NB4 (cell line): ENCODE data around the gene ZNF764.

Experiments
- MYC ChIP-seq: IDR thresholded peaks from 2 replicates; pipeline ENCODE4 v1.6.1; 2011; ENCODE audit warnings: low read depth, low read length
- POLR2A ChIP-seq: IDR thresholded peaks from 2 replicates; pipeline ENCODE4 v1.6.1; 2011; ENCODE audit warnings: mild to moderate bottlenecking; ENCODE audit not compliant: insufficient read length; ENCODE audit errors: extremely low read depth
- TF ChIP-seq, protein P1 (sequence below): IDR thresholded peaks from one replicate; pipeline ENCODE4 v1.5.1; 2012; ENCODE audit warnings: low read depth, low read length
- TF ChIP-seq, protein P2 (sequence below): IDR thresholded peaks from 2 replicates; pipeline ENCODE4 v1.6.1; 2011; ENCODE audit warnings: low read depth, low read length

DNA sequence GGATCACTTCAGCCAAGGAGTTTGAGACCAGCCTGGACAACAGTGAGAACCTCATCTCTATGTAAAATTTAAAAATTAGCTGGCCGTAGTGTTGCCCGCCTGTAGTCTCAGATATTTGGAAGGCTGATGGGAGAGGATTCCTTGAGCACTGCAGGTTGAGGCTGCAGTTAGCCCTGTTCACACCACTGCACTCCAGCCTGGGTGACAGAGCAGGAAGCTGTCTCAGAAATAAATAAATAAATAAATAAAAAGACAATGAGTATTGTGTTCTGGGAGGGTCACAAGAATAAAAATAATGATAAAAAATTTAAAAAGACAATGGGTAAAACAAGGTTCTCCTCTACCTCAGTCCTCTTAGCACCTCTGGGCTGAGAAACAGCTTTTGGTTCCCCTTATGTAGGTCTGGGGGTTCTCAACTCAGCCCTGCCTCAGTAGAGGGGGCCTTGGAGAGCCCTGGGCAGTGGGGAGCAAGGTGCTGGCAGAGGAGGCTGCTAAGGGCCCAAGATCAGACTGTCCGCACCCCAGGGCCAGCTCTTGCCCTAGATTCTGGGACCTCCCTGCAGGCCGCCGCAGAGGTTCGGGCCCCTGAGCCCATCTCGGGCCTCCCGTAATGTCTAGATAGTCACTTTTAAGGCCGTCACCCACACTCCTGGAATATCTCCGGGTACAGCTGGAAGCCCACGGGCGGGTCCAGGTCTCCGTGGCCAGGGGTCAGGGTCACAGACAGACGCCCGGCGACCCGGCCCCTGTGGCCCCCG is 3.4 kb downstream of the ZNF764 start:
- TF ChIP-seq, protein P1, sequence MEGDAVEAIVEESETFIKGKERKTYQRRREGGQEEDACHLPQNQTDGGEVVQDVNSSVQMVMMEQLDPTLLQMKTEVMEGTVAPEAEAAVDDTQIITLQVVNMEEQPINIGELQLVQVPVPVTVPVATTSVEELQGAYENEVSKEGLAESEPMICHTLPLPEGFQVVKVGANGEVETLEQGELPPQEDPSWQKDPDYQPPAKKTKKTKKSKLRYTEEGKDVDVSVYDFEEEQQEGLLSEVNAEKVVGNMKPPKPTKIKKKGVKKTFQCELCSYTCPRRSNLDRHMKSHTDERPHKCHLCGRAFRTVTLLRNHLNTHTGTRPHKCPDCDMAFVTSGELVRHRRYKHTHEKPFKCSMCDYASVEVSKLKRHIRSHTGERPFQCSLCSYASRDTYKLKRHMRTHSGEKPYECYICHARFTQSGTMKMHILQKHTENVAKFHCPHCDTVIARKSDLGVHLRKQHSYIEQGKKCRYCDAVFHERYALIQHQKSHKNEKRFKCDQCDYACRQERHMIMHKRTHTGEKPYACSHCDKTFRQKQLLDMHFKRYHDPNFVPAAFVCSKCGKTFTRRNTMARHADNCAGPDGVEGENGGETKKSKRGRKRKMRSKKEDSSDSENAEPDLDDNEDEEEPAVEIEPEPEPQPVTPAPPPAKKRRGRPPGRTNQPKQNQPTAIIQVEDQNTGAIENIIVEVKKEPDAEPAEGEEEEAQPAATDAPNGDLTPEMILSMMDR: no peak
- no peak for TF ChIP-seq POLR2A
- TF ChIP-seq MYC: no peak
- TF ChIP-seq, protein P2, sequence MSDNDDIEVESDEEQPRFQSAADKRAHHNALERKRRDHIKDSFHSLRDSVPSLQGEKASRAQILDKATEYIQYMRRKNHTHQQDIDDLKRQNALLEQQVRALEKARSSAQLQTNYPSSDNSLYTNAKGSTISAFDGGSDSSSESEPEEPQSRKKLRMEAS: no peak
